Uterus (tissue), 2 donors: ENCODE results near the gene TAC3.

Experiments used
- POLR2A ChIP-seq, 2 donors: fragments of 450-650 bp; IDR thresholded peaks; one replicate each; pipeline ENCODE4 v1.6.1; 2016; ENCODE audit warnings: antibody characterized with exemption in 2 of 2, mild to moderate bottlenecking in 1 of 2, moderate library complexity in 1 of 2
- TF ChIP-seq, protein P1 (sequence below), 4 experiments: fragments of 200-600 bp in 2 of 4; fragments of 450-650 bp in 2 of 4; sonication (generic) in 2 of 4; IDR thresholded peaks; one replicate each; pipeline ENCODE4 v1.5.1; 2016 to 2019; ENCODE audit warnings: antibody characterized with exemption in 4 of 4, mild to moderate bottlenecking in 2 of 4, moderate library complexity in 1 of 4

DNA sequence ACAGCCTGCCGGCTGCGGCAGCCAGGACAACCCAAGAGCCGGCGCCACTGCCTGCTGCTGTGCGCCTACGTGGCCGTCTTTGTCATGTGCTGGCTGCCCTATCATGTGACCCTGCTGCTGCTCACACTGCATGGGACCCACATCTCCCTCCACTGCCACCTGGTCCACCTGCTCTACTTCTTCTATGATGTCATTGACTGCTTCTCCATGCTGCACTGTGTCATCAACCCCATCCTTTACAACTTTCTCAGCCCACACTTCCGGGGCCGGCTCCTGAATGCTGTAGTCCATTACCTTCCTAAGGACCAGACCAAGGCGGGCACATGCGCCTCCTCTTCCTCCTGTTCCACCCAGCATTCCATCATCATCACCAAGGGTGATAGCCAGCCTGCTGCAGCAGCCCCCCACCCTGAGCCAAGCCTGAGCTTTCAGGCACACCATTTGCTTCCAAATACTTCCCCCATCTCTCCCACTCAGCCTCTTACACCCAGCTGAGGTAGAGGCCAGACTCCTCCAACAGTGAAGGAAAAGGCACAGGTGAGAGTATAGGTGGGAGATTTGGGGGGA, 20.3 kb downstream of the TAC3 start:
- TF ChIP-seq, protein P1, sequence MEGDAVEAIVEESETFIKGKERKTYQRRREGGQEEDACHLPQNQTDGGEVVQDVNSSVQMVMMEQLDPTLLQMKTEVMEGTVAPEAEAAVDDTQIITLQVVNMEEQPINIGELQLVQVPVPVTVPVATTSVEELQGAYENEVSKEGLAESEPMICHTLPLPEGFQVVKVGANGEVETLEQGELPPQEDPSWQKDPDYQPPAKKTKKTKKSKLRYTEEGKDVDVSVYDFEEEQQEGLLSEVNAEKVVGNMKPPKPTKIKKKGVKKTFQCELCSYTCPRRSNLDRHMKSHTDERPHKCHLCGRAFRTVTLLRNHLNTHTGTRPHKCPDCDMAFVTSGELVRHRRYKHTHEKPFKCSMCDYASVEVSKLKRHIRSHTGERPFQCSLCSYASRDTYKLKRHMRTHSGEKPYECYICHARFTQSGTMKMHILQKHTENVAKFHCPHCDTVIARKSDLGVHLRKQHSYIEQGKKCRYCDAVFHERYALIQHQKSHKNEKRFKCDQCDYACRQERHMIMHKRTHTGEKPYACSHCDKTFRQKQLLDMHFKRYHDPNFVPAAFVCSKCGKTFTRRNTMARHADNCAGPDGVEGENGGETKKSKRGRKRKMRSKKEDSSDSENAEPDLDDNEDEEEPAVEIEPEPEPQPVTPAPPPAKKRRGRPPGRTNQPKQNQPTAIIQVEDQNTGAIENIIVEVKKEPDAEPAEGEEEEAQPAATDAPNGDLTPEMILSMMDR (IDR thresholded peaks at IDR 0.05), result no peak
- no peak for TF ChIP-seq POLR2A (IDR thresholded peaks at IDR 0.05)
